ENCODE measurements around the gene SP8. TPM values are rescaled to one million over a fixed set of nuclear protein-coding genes. Genes with fewer than 3 reads are reported as not detected.
A peak's percentile ranks its signal among the peaks of the same experiment; 100 is the strongest.

Gene SP8
- total RNA-seq, 1 experiment from 2014 or later, result not detected

- Histone ChIP-seq H3K4me2 (no peak overlapping the region), H3K9me3 (ENCODE audit: insufficient read depth, low read depth) (no peaks in the 10 kb centered on the region), H4K20me1 (ENCODE audit: insufficient read depth) (no peaks in the 10 kb centered on the region), H3F3A (ENCODE audit: insufficient read depth, low read depth) (no peaks in the 10 kb centered on the region), H2AFZ (no peak overlapping the region), H3K79me2 (ENCODE audit: low read depth) (no peaks in the 10 kb centered on the region), H3K27ac (no peak overlapping the region), H3K27me3 (ENCODE audit: insufficient read depth, low read depth) (no peaks in the 10 kb centered on the region; the same call in 1 of the 2 replicates), H3K36me3 (ENCODE audit: low read depth) (no peaks in the 10 kb centered on the region), H3K4me3 (no peak overlapping the region), H3K9me2 (ENCODE audit: insufficient read depth) (no peaks in the 10 kb centered on the region; the same call in 1 of the 2 replicates), H3K4me1 (replicated peaks; ENCODE audit: insufficient read depth) (no peaks in the 10 kb centered on the region)
- DNase-seq, result peak in 1 of 2 experiments; percentile 33
- CTCF ChIA-PET, result no interaction called here
- intact Hi-C loops (cut with micrococcal nuclease; ENCODE audit: unreplicated experiment), result no loop called here
- no TSS peak for BruUV-seq (replicated peaks)
- POLR2A ChIA-PET (ENCODE audit: unreplicated experiment), result no interaction called here
- no peak for TF ChIP-seq EZH2 (IDR thresholded peaks at IDR 0.05; ENCODE audit: low read depth)
- TF ChIP-seq CTCF (conservative IDR thresholded peaks at IDR 0.05), result no peak
These were observed 6.6 kb upstream of the SP8 start for GRCh38 chr7:20793248-20793647.

GRCh38 chr7:20791538-20792434 lies 5.1 kb upstream of the SP8 start:
- CTCF ChIA-PET, result no interaction called here
- POLR2A ChIA-PET (ENCODE audit: unreplicated experiment), result no interaction called here
- TF ChIP-seq EZH2 (IDR thresholded peaks at IDR 0.05; ENCODE audit: low read depth) (no peak), CTCF (conservative IDR thresholded peaks at IDR 0.05) (no peak)
- Histone ChIP-seq H3K36me3 (ENCODE audit: low read depth) (no peaks in the 10 kb centered on the region), H4K20me1 (ENCODE audit: insufficient read depth) (no peaks in the 10 kb centered on the region), H3K27ac (no peak overlapping the region), H2AFZ (peak overlapping the region; percentile 26; the same call in 1 of the 2 replicates), H3K4me2 (0 out of 2 replicates have a peak overlapping the region, but pooled peaks have one; percentile 1), H3K4me1 (replicated peaks; ENCODE audit: insufficient read depth) (no peaks in the 10 kb centered on the region), H3K9me2 (ENCODE audit: insufficient read depth) (no peaks in the 10 kb centered on the region; the same call in 1 of the 2 replicates), H3F3A (ENCODE audit: insufficient read depth, low read depth) (no peaks in the 10 kb centered on the region), H3K4me3 (no peak overlapping the region), H3K79me2 (ENCODE audit: low read depth) (no peaks in the 10 kb centered on the region), H3K9me3 (ENCODE audit: insufficient read depth, low read depth) (no peaks in the 10 kb centered on the region), H3K27me3 (ENCODE audit: insufficient read depth, low read depth) (no peaks in the 10 kb centered on the region; the same call in 1 of the 2 replicates)
- no TSS peak for BruUV-seq (replicated peaks)
- peak in 1 of 2 experiments; percentile 32 for DNase-seq
- intact Hi-C loops (cut with micrococcal nuclease; ENCODE audit: unreplicated experiment), result no loop called here

- H3K36me3 ChIP-seq (ENCODE audit: low read depth), result no peaks in the 10 kb centered on the region
- no peaks in the 10 kb centered on the region; the same call in 1 of the 2 replicates for H3K27me3 ChIP-seq (ENCODE audit: insufficient read depth, low read depth)
- BruUV-seq (replicated peaks), result no TSS peak
- no peaks in the 10 kb centered on the region for H3K79me2 ChIP-seq (ENCODE audit: low read depth)
- DNase-seq, result no peak
- H3K4me1 ChIP-seq (replicated peaks; ENCODE audit: insufficient read depth), result no peaks in the 10 kb centered on the region
- no peaks in the 10 kb centered on the region; the same call in 1 of the 2 replicates for H3K9me2 ChIP-seq (ENCODE audit: insufficient read depth)
- no peak overlapping the region for H3K4me2 ChIP-seq
- H3K4me3 ChIP-seq, result no peak overlapping the region
- CTCF ChIA-PET, result no interaction called here
- no peak overlapping the region for H3K27ac ChIP-seq
- no peaks in the 10 kb centered on the region for H3F3A ChIP-seq (ENCODE audit: insufficient read depth, low read depth)
- POLR2A ChIA-PET (ENCODE audit: unreplicated experiment), result no interaction called here
- H4K20me1 ChIP-seq (ENCODE audit: insufficient read depth), result no peaks in the 10 kb centered on the region
- H3K9me3 ChIP-seq (ENCODE audit: insufficient read depth, low read depth), result no peaks in the 10 kb centered on the region
- intact Hi-C loops (cut with micrococcal nuclease; ENCODE audit: unreplicated experiment), result no loop called here
- TF ChIP-seq CTCF (conservative IDR thresholded peaks at IDR 0.05) (no peak), EZH2 (IDR thresholded peaks at IDR 0.05; ENCODE audit: low read depth) (no peak)
- H2AFZ ChIP-seq, result no peak overlapping the region
These were observed 3.7 kb upstream of the SP8 start for GRCh38 chr7:20790375-20790774.

Data from PC-9 (cell line).